Sigmoid colon (tissue), 7 donors: ENCODE results near the gene C1orf122. TPM values are rescaled to one million over a fixed set of nuclear protein-coding genes. Genes with fewer than 3 reads are reported as not detected.

Source experiments
- DNase-seq: peaks from one replicate; pipeline ENCODE4 v3.0.0-alpha.2; 2019
- H3K27ac ChIP-seq, 4 donors: fragments of 200-600 bp; sonication (generic); one replicate each; pipeline ENCODE4 v1.5.1; 2016 to 2019; ENCODE audit warnings: mild to moderate bottlenecking in 1 of 4
- H3K27me3 ChIP-seq, 3 donors: fragments of 200-600 bp; sonication (generic); one replicate each; pipeline ENCODE4 v1.5.1; 2019; ENCODE audit warnings: mild to moderate bottlenecking in 1 of 3
- H3K36me3 ChIP-seq, 4 donors: fragments of 200-600 bp; sonication (generic); one replicate each; pipeline ENCODE4 v1.5.1; 2016 to 2019
- H3K4me1 ChIP-seq, 4 donors: fragments of 200-600 bp; sonication (generic); one replicate each; pipeline ENCODE4 v1.5.1; 2017 to 2019
- H3K4me3 ChIP-seq, 4 donors: fragments of 200-600 bp; sonication (generic); one replicate each; pipeline ENCODE4 v1.5.1; 2017 to 2019; ENCODE audit warnings: mild to moderate bottlenecking in 2 of 4, moderate library complexity in 1 of 4
- H3K9me3 ChIP-seq, 4 donors: fragments of 200-600 bp in 3 of 4; sonication (generic) in 3 of 4; one replicate each; pipeline versions ENCODE4 v1.5.1 to v1.6.1; 2013 to 2019
- EP300 ChIP-seq, 4 donors: sonication (generic); formaldehyde crosslinking; IDR thresholded peaks; one replicate each; pipeline ENCODE4 v1.6.1; 2017; ENCODE audit warnings: antibody characterized with exemption in 4 of 4
- POLR2A ChIP-seq, 2 donors: fragments of 450-650 bp; IDR thresholded peaks; one replicate each; pipeline ENCODE4 v1.6.1; 2016; ENCODE audit warnings: antibody characterized with exemption in 2 of 2, mild to moderate bottlenecking in 2 of 2, moderate library complexity in 2 of 2
- POLR2AphosphoS5 ChIP-seq, 4 donors: sonication (generic); formaldehyde crosslinking; IDR thresholded peaks; one replicate each; pipeline ENCODE4 v1.6.1; 2017; ENCODE audit warnings: antibody characterized with exemption in 4 of 4
- WGBS, 2 donors: extraction: QIAGEN DNeasy Blood & Tissue Kit; methylation state at CpG; one replicate each; pipeline ENCODE4 v1.1.7; 2013; 5-methylcytosine and 5-hydroxymethylcytosine counted together
- intact Hi-C: fragments of 100-400 bp; cut with DNase I; formaldehyde crosslinking; loops from one replicate; pipeline ENCODE4 v1.15.1; 2023
- polyA plus RNA-seq, 3 donors: library from polyadenylated mRNA; stranded (reverse); fragments of 200-250 nt; gene quantifications; one replicate each; pipeline ENCODE4 v1.2.3, GENCODE V29; 2013
- total RNA-seq, 4 donors: library from RNA; depleted of rRNA; stranded (reverse); fragments of >200 nt; gene quantifications; one replicate each; pipeline ENCODE4 v1.1.0, GENCODE V29; 2016
- TF ChIP-seq, protein P1 (sequence below), 4 experiments: fragments of 450-650 bp in 3 of 4; fragments of 200-600 bp in 1 of 4; IDR thresholded peaks; one replicate each; pipeline ENCODE4 v1.5.1; 2016 to 2019; ENCODE audit warnings: antibody characterized with exemption in 4 of 4, mild to moderate bottlenecking in 3 of 4, moderate library complexity in 2 of 4
- donor health status: healthy with polysubstance abuse.
- donor health status: Bipolar disorder and iron deficiency.
- donor health status: healthy.

Gene C1orf122
- total RNA-seq (100 to 1,000 TPM in 1 of 4 donors, 10 to 100 TPM in 3; 61.9 to 105 (median 90.8) TPM), polyA plus RNA-seq (10 to 100 TPM; 43.2 to 54.6 (median 51.1) TPM)

DNA sequence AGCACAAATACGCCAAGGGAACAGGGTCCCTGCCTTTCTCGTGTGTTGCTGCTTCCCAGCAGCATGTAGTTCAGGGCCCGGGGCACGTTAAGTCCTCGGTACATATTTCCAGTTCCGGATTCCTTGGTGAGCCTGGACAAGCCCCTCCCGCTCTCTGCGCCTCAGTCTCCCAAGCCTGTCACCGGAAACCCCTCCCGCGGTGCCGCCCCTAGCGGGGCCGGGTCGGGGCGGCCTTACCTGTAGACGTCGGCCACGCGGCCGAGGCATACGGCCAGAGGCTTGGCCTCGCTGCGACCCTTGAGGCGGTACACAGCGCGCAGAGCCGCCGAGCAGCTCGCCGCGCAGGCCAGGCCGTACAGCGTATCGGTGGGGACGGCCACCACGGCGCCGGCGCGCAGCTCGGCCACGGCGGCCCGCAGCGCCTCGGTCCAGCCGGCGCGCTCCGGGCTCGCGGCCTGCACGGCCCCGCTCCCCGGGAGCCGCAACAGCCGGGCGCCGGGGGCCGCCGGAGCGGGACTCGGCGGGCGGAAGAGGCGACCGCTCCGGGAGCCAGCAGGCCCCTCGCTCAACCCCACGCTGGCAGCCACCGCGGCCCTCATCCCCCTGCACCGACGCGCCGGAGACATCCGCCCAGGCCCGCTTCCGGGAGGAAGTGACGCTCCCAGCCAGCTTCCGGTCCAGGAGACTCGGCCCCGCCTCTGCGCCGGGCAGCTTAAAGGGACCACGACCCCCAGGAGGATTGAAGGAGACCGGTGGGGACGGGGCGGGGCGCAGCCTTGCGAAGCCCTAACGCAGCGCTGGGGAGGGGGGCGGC lies at the start of gene C1orf122, which contains the start of gene YRDC:
TSS of gene C1orf122 (plus strand) at position 236 of the 814 bp plus-strand sequence. CDS start 615 bp downstream, outside the sequence.
TSS of gene YRDC (minus strand) at position 654 of the 814 bp plus-strand sequence. CDS start at position 626, 28 bp downstream.
- intact Hi-C loops: loop anchor here (1.0 to 10.0 kb wide), 4 partner anchors 51 to 237 kb away; partner anchors contain the start of genes CDCA8, INPP5B, MTF1 and POU3F1
- Histone ChIP-seq H3K4me1 (peaks cover 0 to 34% (median 25%) of the 10 kb centered on the region in 4 donors), H3K27me3 (no peaks in the 10 kb centered on the region), H3K36me3 (peaks cover 13 to 41% (median 32%) of the 10 kb centered on the region in 4 donors), H3K27ac (peak within 1 kb of the TSS; percentile 91 to 98 (median 97)), H3K4me3 (peak within 1 kb of the TSS; percentile 77 to 90 (median 86)), H3K9me3 (no peaks in the 10 kb centered on the region)
- peak; percentile 97 for DNase-seq
- TF ChIP-seq POLR2AphosphoS5 (IDR thresholded peaks at IDR 0.05): peak; percentile 93 to 98 (median 96)
- TF ChIP-seq, protein P1, sequence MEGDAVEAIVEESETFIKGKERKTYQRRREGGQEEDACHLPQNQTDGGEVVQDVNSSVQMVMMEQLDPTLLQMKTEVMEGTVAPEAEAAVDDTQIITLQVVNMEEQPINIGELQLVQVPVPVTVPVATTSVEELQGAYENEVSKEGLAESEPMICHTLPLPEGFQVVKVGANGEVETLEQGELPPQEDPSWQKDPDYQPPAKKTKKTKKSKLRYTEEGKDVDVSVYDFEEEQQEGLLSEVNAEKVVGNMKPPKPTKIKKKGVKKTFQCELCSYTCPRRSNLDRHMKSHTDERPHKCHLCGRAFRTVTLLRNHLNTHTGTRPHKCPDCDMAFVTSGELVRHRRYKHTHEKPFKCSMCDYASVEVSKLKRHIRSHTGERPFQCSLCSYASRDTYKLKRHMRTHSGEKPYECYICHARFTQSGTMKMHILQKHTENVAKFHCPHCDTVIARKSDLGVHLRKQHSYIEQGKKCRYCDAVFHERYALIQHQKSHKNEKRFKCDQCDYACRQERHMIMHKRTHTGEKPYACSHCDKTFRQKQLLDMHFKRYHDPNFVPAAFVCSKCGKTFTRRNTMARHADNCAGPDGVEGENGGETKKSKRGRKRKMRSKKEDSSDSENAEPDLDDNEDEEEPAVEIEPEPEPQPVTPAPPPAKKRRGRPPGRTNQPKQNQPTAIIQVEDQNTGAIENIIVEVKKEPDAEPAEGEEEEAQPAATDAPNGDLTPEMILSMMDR (IDR thresholded peaks at IDR 0.05): no peak
- peak; percentile 60 to 73 for TF ChIP-seq POLR2A (IDR thresholded peaks at IDR 0.05)
- no peak for TF ChIP-seq EP300 (IDR thresholded peaks at IDR 0.05)
- 0 to 1% methylated on average over 95 of the region's 95 CpGs for WGBS, 2 donors

- Histone ChIP-seq H3K4me3 (no peak overlapping the region), H3K9me3 (no peaks in the 10 kb centered on the region), H3K4me1 (no peaks in the 10 kb centered on the region), H3K36me3 (no peaks in the 10 kb centered on the region), H3K27ac (no peak overlapping the region), H3K27me3 (peaks cover 7 to 88% (median 22%) of the 10 kb centered on the region in 3 donors)
- 82% methylated on average over 2 of the region's 2 CpGs for WGBS, 2 donors
- DNase-seq: no peak
- no peak for TF ChIP-seq POLR2AphosphoS5 (IDR thresholded peaks at IDR 0.05)
- TF ChIP-seq POLR2A (IDR thresholded peaks at IDR 0.05): no peak
- intact Hi-C loops: no loop called here
Measured at GRCh38 chr1:37759451-37759850, 48.1 kb upstream of the C1orf122 start.

DNA sequence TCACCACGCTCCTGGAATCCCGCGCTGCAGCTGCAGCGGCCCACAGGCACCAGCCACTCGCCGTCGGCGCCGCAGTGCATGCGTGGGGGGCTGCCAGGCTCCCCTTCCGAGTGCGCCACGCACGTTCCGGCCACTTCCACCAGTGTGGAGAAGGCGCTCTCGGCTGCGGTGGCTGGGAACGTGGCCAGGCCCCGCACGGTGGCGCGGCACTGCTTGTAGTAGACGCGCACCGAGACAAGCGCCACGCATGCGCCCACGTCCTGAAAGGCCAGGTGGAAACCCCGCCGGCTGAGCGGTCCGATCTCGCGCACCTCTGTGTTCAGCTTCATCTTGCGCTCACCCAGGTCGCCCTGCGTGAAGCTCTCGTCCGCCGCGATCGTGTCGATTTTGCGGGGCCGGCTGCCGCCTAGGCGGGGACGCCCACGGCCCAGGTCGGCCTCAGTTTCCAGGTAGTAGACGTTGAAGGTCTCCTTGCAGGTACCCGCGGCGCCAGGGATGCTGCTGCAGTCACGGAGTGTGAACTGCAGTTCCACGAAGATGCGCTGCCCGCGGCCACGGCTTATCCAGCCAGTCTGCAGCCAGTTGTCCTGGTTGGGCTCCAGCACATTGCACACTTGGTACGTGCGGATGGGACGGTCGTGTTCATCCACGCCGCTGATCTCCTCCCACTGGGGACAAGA lies 46.0 kb upstream of the C1orf122 start:
- Histone ChIP-seq H3K9me3 (no peaks in the 10 kb centered on the region), H3K27me3 (peaks cover 23 to 88% (median 43%) of the 10 kb centered on the region in 3 donors), H3K4me1 (no peaks in the 10 kb centered on the region), H3K27ac (no peak overlapping the region), H3K36me3 (no peaks in the 10 kb centered on the region), H3K4me3 (no peak overlapping the region)
- WGBS, 2 donors: 57 to 77% methylated on average over 68 of the region's 68 CpGs
- no peak for DNase-seq
- TF ChIP-seq POLR2A (IDR thresholded peaks at IDR 0.05): no peak
- TF ChIP-seq EP300 (IDR thresholded peaks at IDR 0.05): no peak
- TF ChIP-seq, protein P1 (IDR thresholded peaks at IDR 0.05): no peak
- no peak for TF ChIP-seq POLR2AphosphoS5 (IDR thresholded peaks at IDR 0.05)
- intact Hi-C loops: no loop called here

- Histone ChIP-seq H3K27me3 (peaks cover 23 to 90% (median 48%) of the 10 kb centered on the region in 3 donors), H3K4me1 (no peaks in the 10 kb centered on the region), H3K9me3 (no peaks in the 10 kb centered on the region), H3K4me3 (no peak overlapping the region), H3K36me3 (no peaks in the 10 kb centered on the region), H3K27ac (no peak overlapping the region)
- TF ChIP-seq POLR2A (IDR thresholded peaks at IDR 0.05) (no peak), EP300 (IDR thresholded peaks at IDR 0.05) (no peak), POLR2AphosphoS5 (IDR thresholded peaks at IDR 0.05) (no peak)
- TF ChIP-seq, protein P1 (IDR thresholded peaks at IDR 0.05): no peak
- 60 to 70% methylated on average over 2 of the region's 2 CpGs for WGBS, 2 donors
- intact Hi-C loops: no loop called here
- DNase-seq: no peak
Measured at GRCh38 chr1:37762516-37762915, 45.1 kb upstream of the C1orf122 start.
